ENCODE data around the gene RADIL. TPM values are rescaled to one million over a fixed set of nuclear protein-coding genes. Genes with fewer than 3 reads are reported as not detected.

RADIL gene
- total and polyA plus RNA-seq, 9 of the 15 experiments (the other 6 are each of a cell fraction or from before 2014, with no cell fraction given): 0.06 to 8.1 (median 1.9) TPM; not detected in 1

- TF ChIP-seq SIX5 (IDR thresholded peaks at IDR 0.05; ENCODE audit: borderline replicate concordance in 1 of 2, insufficient read depth in 1 of 2, low read depth in 1 of 2, low read length in 2 of 2): 0 out of 4 replicates have a peak, but pooled peaks of 1 of the 2 experiments have one; percentile 26
- no peak for TF ChIP-seq CUX1 (CRISPR knock-in tag; IDR thresholded peaks at IDR 0.05)
- peak; percentile 83 for TF ChIP-seq POLR2A (conservative IDR thresholded peaks at IDR 0.05)
- TF ChIP-seq CXXC5 (CRISPR knock-in tag; IDR thresholded peaks at IDR 0.05): peak; percentile 100
- peak; percentile 8; the same call in 1 of the 2 replicates for TF ChIP-seq ZKSCAN1 (IDR thresholded peaks at IDR 0.05; ENCODE audit: low read depth, low read length)
- peak; percentile 63; the same call in 1 of the 2 replicates for TF ChIP-seq PML (IDR thresholded peaks at IDR 0.05; ENCODE audit: low read length)
- TF ChIP-seq CBX8 (IDR thresholded peaks at IDR 0.05; ENCODE audit: borderline replicate concordance, extremely low read depth, low read depth, low read length, poor library complexity, severe bottlenecking): no peak
- TF ChIP-seq U2AF2 (optimal IDR thresholded peaks at IDR 0.05; ENCODE audit: low read depth, low read length): no peak
- no peak for TF ChIP-seq ZFP1 (CRISPR knock-in tag; IDR thresholded peaks at IDR 0.05)
- no peak for TF ChIP-seq ZNF398 (CRISPR knock-in tag; IDR thresholded peaks at IDR 0.05)
- TF ChIP-seq NCOA4 (IDR thresholded peaks at IDR 0.05; ENCODE audit: partially characterized antibody): no peak
- TF ChIP-seq ZNF316 (IDR thresholded peaks at IDR 0.05): no peak
- TF ChIP-seq SNRNP70 (optimal IDR thresholded peaks at IDR 0.05; ENCODE audit: low read depth, low read length): no peak
- TF ChIP-seq STAT6 (CRISPR knock-in tag; IDR thresholded peaks at IDR 0.05): no peak
- no peak for TF ChIP-seq ZNF3 (CRISPR knock-in tag; IDR thresholded peaks at IDR 0.05)
- no peak for TF ChIP-seq LCOR (CRISPR knock-in tag; IDR thresholded peaks at IDR 0.05)
- no peak for TF ChIP-seq PYGO2 (tag; IDR thresholded peaks at IDR 0.05)
These were observed 108.2 kb downstream of the RADIL start, which contains the start of gene AP5Z1 (continued) for GRCh38 chr7:4775250-4775847.
